ENCODE data around the gene MPZL1.

GRCh38 chr1:167749741-167750140 lies 28.0 kb downstream of the MPZL1 start:
- TF ChIP-seq, protein P1, sequence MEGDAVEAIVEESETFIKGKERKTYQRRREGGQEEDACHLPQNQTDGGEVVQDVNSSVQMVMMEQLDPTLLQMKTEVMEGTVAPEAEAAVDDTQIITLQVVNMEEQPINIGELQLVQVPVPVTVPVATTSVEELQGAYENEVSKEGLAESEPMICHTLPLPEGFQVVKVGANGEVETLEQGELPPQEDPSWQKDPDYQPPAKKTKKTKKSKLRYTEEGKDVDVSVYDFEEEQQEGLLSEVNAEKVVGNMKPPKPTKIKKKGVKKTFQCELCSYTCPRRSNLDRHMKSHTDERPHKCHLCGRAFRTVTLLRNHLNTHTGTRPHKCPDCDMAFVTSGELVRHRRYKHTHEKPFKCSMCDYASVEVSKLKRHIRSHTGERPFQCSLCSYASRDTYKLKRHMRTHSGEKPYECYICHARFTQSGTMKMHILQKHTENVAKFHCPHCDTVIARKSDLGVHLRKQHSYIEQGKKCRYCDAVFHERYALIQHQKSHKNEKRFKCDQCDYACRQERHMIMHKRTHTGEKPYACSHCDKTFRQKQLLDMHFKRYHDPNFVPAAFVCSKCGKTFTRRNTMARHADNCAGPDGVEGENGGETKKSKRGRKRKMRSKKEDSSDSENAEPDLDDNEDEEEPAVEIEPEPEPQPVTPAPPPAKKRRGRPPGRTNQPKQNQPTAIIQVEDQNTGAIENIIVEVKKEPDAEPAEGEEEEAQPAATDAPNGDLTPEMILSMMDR (conservative IDR thresholded peaks at IDR 0.05) = no peak
- TF ChIP-seq ZFX (IDR thresholded peaks at IDR 0.05) = no peak

All from C4-2B (cell line).